Measurements from ENCODE around the gene XRCC1. TPM values are rescaled to one million over a fixed set of nuclear protein-coding genes. Genes with fewer than 3 reads are reported as not detected.

Gene XRCC1
- total and polyA plus RNA-seq, 10 of the 15 experiments (the other 5 are each of a cell fraction or from before 2014, with no cell fraction given): 2.0 to 51.1 (median 33.7) TPM

GRCh38 chr19:43501661-43502418 is 73.5 kb downstream of the XRCC1 start:
- H3K79me2 ChIP-seq (ENCODE audit: control insufficient read depth, insufficient read depth, low read length): no peaks in the 10 kb centered on the region; the same call in 1 of the 2 replicates
- no peak overlapping the region for H3K27ac ChIP-seq (ENCODE audit: control insufficient read depth, insufficient read depth)
- no peak overlapping the region for H2AFZ ChIP-seq (ENCODE audit: control insufficient read depth, low read depth, low read length)
- H3K9me3 ChIP-seq (replicated peaks; ENCODE audit: control insufficient read depth, insufficient read depth, low read length): no peaks in the 10 kb centered on the region
- peaks cover 4% of the 10 kb centered on the region for H3K4me1 ChIP-seq (ENCODE audit: control insufficient read depth, insufficient read depth, low read length)
- ChIA-PET CTCF (interaction anchor here (1.3 kb wide), 1 partner anchor 18 kb away, joined by 3 read pairs; no protein-coding TSS in a partner anchor), SMC1A (ENCODE audit: uncharacterized antibody, unreplicated experiment) (interaction anchor here (0.6 kb wide), 1 partner anchor 55 kb away, joined by 5 read pairs; no protein-coding TSS in a partner anchor), POLR2A (interaction anchor here (0.5 to 0.6 kb wide), 3 partner anchors 9 to 87 kb away, joined by 4 to 5 read pairs (median 4); no protein-coding TSS in a partner anchor), RAD21 (ENCODE audit: unreplicated experiment) (no interaction called here)
- H3K27me3 ChIP-seq (replicated peaks in 1 of 2; ENCODE audit: control insufficient read depth in 2 of 2, insufficient read depth in 2 of 2, low read length in 1 of 2): no peaks in the 10 kb centered on the region
- 0 out of 4 replicates have a peak, but pooled peaks cover 0 to 4% of the 10 kb centered on the region in 2 experiments for H3K36me3 ChIP-seq (ENCODE audit: control insufficient read depth in 2 of 2, insufficient read depth in 2 of 2, low read length in 1 of 2)
- ATAC-seq (no peak), DNase-seq (ENCODE audit: low read depth, low spot score) (no peak), FAIRE-seq (no peak)
- no peak overlapping the region for H3K4me2 ChIP-seq (ENCODE audit: control insufficient read depth, insufficient read depth)
- no TSS peak for BruUV-seq (replicated peaks)
- no peak overlapping the region for H3K4me3 ChIP-seq
- no peak overlapping the region for H3K9ac ChIP-seq (ENCODE audit: control insufficient read depth, insufficient read depth, low read length)
- intact Hi-C loops (cut with micrococcal nuclease; ENCODE audit: unreplicated experiment) (loop anchor here (5.0 kb wide), 2 partner anchors 40 to 55 kb away; no protein-coding TSS in a partner anchor), in situ Hi-C loops (cut with MboI) (no loop called here)
- no peaks in the 10 kb centered on the region for H4K20me1 ChIP-seq (ENCODE audit: control insufficient read depth, insufficient read depth)
- WGBS (ENCODE audit: insufficient coverage, insufficient replicate concordance, low lambda C conversion rate, missing lambda C conversion rate): 96% methylated on average over 40 of the region's 43 CpGs
- TF ChIP-seq CTCF (IDR thresholded peaks at IDR 0.05 in 2 of 3, conservative IDR thresholded peaks at IDR 0.05 in 1 of 3; ENCODE audit: control insufficient read depth in 2 of 3, extremely low read depth in 1 of 3, insufficient read depth in 1 of 3, low read depth in 3 of 3, low read length in 3 of 3): no peak
- no peak for TF ChIP-seq CEBPZ (IDR thresholded peaks at IDR 0.05; ENCODE audit: low read depth, low read length)
- TF ChIP-seq PML (IDR thresholded peaks at IDR 0.05; ENCODE audit: low read length): no peak
- no peak for TF ChIP-seq NR2C2 (IDR thresholded peaks at IDR 0.05; ENCODE audit: borderline replicate concordance, control insufficient read depth, insufficient read length, low read depth)
- TF ChIP-seq MYC (IDR thresholded peaks at IDR 0.05; ENCODE audit: insufficient read depth, insufficient read length, insufficient replicate concordance, low read length, severe bottlenecking): no peak
- TF ChIP-seq STAT3 (IDR thresholded peaks at IDR 0.05; ENCODE audit: low read depth, low read length): no peak
- no peak for TF ChIP-seq RUNX3 (IDR thresholded peaks at IDR 0.05; ENCODE audit: low read length)
- TF ChIP-seq ZSCAN29 (IDR thresholded peaks at IDR 0.05): no peak
- no peak for TF ChIP-seq TBL1XR1 (IDR thresholded peaks at IDR 0.05; ENCODE audit: low read depth, low read length)
- TF ChIP-seq SREBF2 (IDR thresholded peaks at IDR 0.05; ENCODE audit: low read length): no peak
- TF ChIP-seq EZH2 (IDR thresholded peaks at IDR 0.05; ENCODE audit: borderline replicate concordance, control insufficient read depth, low read depth, low read length): no peak
- TF ChIP-seq BHLHE40 (IDR thresholded peaks at IDR 0.05; ENCODE audit: borderline replicate concordance in 1 of 2, low read depth in 2 of 2, low read length in 1 of 2): no peak

Data from GM12878 (cell line).